ENCODE measurements around the gene RSF1.

DNA sequence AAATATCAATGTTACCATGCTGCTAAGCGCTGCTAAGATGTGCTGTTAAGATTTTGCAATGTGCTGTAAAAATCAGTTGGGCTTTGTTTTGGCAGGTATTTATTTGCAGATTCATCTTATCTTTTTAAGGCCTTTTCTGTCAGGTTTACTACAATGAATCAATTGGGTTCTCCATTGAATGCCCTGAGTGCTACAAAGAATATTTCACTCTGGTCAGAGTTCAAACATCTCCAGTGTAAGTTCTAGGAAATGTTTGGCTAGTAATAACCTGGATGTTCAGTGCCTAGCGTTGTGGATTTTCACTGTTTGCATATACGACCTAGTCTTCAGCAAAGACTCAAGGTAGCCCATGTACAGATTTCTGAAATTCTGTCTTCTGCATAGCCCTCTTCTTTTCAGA, 36.0 kb downstream of the RSF1 start:
- TF ChIP-seq CTCF (IDR thresholded peaks at IDR 0.05) (no peak), POLR2A (IDR thresholded peaks at IDR 0.05; ENCODE audit: low read depth) (no peak), POLR2AphosphoS5 (IDR thresholded peaks at IDR 0.05) (no peak)

Measured in esophagus muscularis mucosa (tissue), 3 donors.